AG20443 (cell line): ENCODE data around the gene TSEN54.
"Not testable (repeated sequence)": the region's sequence is repeated elsewhere in the genome, so short reads cannot be mapped to it uniquely, and the experiment has no call there.

Source experiments
- DNase-seq: peaks from one replicate; pipeline ENCODE4 v3.0.0; 2012; ENCODE audit warnings: low spot score, mixed read lengths

Gene TSEN54

DNA sequence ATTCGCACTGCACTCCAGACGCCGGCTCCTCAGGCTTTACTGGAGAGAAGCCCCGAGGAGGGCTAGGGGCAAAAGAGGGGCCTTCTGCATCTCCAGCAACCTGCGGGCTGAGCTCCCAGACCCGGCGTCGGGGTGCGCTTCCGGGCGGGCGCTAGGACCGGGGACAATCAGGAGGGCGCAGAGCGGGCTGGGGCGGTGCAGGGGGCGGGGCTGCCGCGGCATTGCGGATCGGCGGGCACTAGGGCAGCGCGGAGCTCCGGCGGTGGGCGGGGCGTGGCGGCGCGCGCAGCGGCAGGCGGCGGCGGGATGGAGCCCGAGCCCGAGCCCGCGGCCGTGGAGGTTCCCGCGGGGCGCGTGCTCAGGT, at the start of gene TSEN54:
TSS of gene TSEN54 (plus strand) at position 274 of the 364 bp plus-strand sequence. CDS start at position 307, 33 bp downstream.
- peak; percentile 99 for DNase-seq

DNA sequence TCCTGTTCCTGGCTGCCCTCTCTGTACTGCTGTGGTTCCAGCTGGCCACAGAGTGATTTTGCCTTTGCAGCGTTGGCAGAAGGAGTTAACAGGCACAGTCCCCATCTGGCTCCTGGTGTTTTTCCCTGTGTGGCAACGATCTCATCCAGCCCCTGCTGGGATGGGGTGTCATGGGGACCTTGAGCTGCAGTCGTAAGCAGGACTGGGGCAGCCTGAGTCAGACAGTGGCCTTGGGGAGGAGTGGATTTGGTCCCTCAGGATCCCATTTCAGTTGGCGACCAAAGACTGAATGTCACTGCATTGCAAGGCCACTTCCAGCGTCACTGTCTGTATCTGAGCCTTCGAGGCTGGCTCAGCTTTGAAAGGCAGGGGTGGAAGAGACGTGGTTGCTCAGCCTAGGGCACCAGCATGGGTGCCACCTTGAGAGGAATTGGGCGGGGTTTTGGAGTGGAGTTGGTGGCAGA, 48.0 kb upstream of the TSEN54 start:
- no peak for DNase-seq

- DNase-seq = no peak
These were observed 47.5 kb upstream of the TSEN54 start for GRCh38 chr17:75468779-75469373.

- DNase-seq = no peak
These were observed 45.1 kb upstream of the TSEN54 start for GRCh38 chr17:75471207-75471606.

- DNase-seq = no peak
These were observed 44.2 kb upstream of the TSEN54 start for GRCh38 chr17:75472119-75472518.

DNA sequence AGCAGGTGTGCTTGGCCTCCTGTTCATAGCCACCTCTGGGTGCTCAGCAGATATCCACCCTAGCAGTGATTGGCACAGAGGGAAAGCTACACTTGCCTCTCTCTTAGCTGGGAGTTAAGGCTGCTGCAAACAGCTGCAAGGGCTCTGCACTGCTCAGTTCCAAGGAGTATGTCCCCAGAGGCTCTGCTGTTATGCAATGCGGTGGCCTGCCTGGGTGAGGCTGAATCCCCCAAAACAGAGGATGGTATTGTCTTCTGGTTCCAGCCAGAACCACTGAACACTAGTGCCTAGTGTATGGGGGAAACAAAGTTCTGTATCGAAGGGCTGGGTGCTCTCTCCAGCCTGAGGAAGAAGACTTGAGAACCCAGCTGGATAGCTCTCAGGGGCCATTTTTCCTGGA, 43.1 kb upstream of the TSEN54 start:
- DNase-seq = no peak

DNA sequence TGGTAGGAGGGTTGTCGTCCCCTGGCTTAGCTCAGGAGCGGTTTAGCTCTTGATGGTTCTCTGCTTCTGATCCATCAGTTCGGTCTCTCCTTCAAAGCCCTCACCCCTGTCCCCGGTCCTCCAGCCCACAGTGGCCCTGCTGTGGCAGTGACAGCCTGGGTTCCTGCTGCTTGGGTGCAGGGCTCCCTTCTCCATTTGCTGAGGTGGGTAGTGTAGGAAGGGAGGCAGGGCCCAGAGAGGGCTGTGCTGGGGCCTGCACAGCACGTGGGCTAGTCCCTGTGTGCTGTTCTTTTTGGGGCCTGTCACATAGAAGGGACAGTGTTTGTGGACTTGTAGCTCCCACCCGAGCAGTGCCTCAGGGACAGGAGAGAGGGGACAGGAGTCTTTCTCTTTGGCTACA, 41.6 kb upstream of the TSEN54 start:
- no peak for DNase-seq

DNA sequence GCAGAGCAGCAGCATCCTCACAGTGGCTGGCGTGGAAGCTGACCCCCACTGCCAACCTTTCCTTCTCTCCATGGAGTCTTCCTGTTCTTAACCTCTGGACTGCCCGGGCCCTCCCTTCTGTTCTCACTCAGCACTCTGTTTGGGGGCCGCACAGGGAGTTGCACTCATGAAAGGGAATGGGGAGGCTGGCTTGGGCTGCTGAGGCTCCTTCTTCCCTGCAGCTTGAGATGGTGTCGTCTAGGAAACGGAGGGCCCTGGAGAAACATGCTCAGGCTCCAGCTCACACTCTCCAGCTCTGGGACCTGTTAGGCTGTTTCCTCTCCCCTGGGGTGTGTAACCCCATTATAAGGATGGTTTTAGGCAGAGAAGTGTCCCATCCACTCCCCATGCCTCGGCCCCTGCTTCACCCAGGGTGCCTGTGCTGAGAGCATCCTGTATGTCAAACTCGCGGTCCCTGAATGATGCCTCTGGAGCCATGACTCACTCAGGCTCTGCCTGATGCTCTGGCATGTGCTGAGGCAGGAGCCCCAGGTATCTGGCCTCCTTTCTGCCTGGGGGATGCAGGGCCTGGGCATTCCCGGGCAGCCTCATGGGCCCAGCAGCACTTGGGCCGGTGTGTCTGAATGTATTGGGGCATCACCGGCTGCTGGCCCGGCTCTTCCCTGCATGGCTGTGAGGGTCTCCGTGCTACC, 41.0 kb upstream of the TSEN54 start:
- no peak for DNase-seq

DNA sequence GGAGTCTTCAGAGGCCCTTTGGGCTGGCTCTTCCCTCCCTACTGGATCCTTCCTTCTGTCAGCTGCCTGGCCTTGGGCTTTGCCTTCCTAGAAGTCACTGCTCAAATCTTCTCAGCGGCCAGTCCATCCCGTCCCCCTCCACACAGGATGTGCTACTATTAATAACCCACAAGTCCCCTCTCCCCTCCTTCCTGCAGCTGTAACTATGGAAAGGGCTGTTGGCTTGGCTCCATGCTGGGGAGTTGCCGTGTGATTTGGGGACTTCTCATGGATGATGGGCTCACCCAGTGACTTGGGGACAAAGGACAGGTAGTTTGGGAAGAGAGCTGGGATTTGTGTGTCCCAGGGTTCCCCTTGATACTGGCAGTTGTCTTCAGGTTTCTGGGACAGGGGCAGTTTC, 40.5 kb upstream of the TSEN54 start:
- DNase-seq = no peak

GRCh38 chr17:75476271-75476671, 40.1 kb upstream of the TSEN54 start:
- no peak for DNase-seq

DNA sequence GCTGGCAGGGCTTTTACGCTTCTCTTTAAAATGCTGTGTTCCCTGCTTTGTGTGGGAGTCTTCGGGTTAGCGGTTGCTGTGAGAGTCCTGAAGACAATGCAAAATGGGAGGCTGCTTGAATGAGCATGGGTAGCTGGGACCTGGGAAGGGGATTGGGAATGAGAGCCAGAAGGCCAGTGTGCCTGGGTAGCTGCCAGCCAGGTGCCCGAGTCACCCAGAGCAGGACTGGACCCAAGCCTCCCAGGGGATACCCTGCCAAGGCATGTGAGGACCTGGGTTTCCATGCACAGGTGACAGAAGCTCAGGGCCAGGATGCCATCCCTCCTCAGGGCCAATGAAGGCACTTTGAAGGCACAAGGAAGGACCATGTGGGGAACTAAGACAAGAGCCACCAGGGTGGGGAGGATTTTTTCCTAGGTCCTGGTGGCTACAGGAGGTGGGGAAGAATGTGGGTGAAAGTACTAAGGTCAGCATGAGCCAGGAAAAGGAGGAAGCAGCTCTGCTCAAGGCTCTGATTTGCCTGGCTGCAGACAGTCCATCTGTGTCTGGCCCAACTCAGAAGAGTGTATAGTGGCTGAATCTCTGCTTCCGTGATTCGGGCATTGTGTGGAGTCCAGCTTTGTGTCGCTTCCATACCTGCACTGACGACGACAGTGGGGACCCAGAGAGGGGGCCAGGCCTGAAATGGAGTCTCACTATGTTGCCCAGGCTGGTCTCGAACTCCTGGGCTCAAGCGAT, 39.4 kb upstream of the TSEN54 start:
- DNase-seq = no peak

- not testable (repeated sequence) for DNase-seq
These were observed 38.9 kb upstream of the TSEN54 start for GRCh38 chr17:75477490-75477862.

- DNase-seq = no peak
These were observed 37.8 kb upstream of the TSEN54 start for GRCh38 chr17:75478508-75478907.

- no peak for DNase-seq
These were observed 36.0 kb upstream of the TSEN54 start for GRCh38 chr17:75480281-75480680.

- DNase-seq = no peak
These were observed 34.9 kb upstream of the TSEN54 start for GRCh38 chr17:75481194-75482068.

DNA sequence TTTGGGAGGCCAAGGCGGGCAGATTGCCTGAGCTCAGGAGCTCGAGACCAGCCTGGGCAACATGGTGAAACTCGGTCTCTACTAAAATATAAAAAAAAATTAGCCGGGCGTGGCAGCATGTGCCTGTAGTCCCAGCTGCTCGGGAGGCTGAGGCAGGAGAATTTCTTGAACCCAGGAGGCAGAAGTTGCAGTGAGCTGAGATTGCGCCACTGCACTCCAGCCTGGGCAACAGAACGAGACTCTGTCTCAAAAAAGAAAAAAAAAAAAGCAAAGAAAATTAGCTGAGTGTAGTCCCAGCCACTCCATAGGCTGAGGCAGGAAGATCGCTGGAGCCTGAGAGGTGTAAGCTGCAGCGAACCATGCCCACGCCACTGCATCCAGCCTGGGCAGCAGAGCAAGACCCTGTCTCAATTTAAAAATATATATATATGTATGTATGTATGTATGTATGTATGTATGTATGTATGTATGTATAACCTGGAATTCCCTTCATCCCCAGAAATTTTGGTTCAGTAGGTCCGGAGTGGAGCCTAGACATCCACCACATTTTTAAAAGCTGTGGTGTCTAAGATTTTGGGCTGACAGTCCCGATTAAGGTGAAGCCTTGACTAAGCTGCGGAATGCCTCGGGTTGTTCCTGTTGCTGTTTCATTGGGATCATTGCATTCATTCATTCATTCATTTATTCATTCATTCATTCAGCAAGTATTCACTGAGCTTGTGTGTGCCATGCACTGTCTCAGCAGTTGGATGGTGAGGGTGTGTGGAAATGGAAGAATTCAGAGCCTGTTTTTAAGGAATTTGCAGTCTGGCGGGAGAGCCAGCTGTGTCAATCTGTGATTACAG, 34.0 kb upstream of the TSEN54 start:
- no peak for DNase-seq

DNA sequence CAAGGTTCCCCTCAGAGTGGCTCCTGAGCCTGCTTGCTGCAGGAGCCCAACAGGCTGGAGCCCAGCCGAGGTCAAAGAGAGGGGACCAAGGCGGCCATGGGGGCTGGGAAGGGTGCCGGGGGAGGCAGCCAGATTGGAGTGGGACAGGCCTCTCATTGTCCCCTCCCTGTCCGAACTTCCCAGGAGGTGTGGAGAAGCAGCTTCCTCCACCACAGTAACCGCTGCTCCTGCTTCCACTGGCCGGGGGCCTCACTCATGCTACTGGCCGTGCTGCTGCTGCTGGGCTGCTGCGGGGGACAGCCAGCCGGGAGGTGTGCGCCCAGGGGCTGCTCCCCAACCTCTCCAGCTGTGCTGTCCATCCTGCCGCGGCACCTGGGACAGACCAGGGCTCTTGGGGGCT, 30.6 kb upstream of the TSEN54 start:
- DNase-seq = no peak

DNA sequence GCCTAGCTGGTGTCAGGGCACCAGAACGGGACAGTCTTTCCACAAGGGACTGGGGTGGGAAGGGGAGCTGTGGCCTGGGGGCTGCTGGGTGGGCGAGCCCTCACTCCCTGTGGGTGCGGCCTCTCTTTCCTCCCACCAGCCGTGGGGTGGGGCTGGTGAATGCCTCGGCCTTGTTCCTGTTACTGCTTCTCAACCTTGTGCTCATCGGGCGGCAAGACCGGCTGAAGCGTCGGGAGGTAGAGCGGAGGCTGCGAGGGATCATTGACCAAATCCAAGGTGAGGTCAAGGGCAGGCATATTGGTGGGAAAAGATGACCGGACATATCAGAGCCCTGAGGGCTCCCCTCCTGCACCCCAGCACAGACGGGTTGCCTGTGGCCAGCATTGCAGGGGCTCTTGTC, 30.2 kb upstream of the TSEN54 start:
- DNase-seq = no peak

- DNase-seq = no peak
These were observed 29.4 kb upstream of the TSEN54 start for GRCh38 chr17:75486951-75487350.

GRCh38 chr17:75487351-75488070, 28.8 kb upstream of the TSEN54 start:
- DNase-seq = no peak
